Esophagus squamous epithelium (tissue), 5 donors: ENCODE data around the gene PRRG3. TPM values are rescaled to one million over a fixed set of nuclear protein-coding genes. Genes with fewer than 3 reads are reported as not detected.

ENCODE experiments used
- DNase-seq: peaks from one replicate; lab custom pipeline; 2025; lab: John Stamatoyannopoulos, UW
- H3K27ac ChIP-seq, 4 donors: fragments of 200-600 bp; sonication (generic); one replicate each; pipeline ENCODE4 v1.5.1; 2016 to 2019; ENCODE audit warnings: mild to moderate bottlenecking in 1 of 4
- H3K27me3 ChIP-seq, 4 donors: fragments of 200-600 bp; sonication (generic); 1 replicate in 3 of 4; 2 replicates in 1 of 4; pipeline versions ENCODE4 v1.5.1 to v1.6.0; 2017 to 2021; ENCODE audit warnings: antibody characterized with exemption in 1 of 4
- H3K36me3 ChIP-seq, 3 donors: fragments of 200-600 bp; sonication (generic); one replicate each; pipeline ENCODE4 v1.5.1; 2016 to 2019
- H3K4me1 ChIP-seq, 3 donors: fragments of 200-600 bp; sonication (generic); one replicate each; pipeline ENCODE4 v1.5.1; 2017 to 2019
- H3K4me3 ChIP-seq, 4 donors: fragments of 200-600 bp; sonication (generic); 1 replicate in 3 of 4; 2 replicates in 1 of 4; pipeline ENCODE4 v1.5.1; 2016 to 2019; ENCODE audit warnings: mild to moderate bottlenecking in 2 of 4, moderate library complexity in 1 of 4
- H3K9me3 ChIP-seq, 3 donors: fragments of 200-600 bp; sonication (generic); one replicate each; pipeline ENCODE4 v1.5.1; 2016 to 2019
- POLR2A ChIP-seq, 4 donors: fragments of 450-650 bp; IDR thresholded peaks; one replicate each; pipeline ENCODE4 v1.6.1; 2017; ENCODE audit warnings: antibody characterized with exemption in 4 of 4, mild to moderate bottlenecking in 4 of 4, moderate library complexity in 3 of 4
- WGBS, 2 donors: methylation state at CpG; one replicate each; pipeline ENCODE4 v1.1.5; 2018; 5-methylcytosine and 5-hydroxymethylcytosine counted together
- intact Hi-C: fragments of 100-400 bp; cut with DNase I; formaldehyde crosslinking; loops from one replicate; pipeline ENCODE4 v1.15.0; 2022
- total RNA-seq, 4 donors: library from RNA; depleted of rRNA; stranded (reverse); fragments of >200 nt; gene quantifications; one replicate each; pipeline ENCODE4 v1.1.0, GENCODE V29; 2016
- TF ChIP-seq, protein P1 (sequence below), 6 experiments: fragments of 450-650 bp in 4 of 6; fragments of 200-600 bp in 2 of 6; sonication (generic) in 2 of 6; IDR thresholded peaks; one replicate each; pipeline ENCODE4 v1.5.1; 2016 to 2019; ENCODE audit warnings: antibody characterized with exemption in 6 of 6, mild to moderate bottlenecking in 4 of 6, moderate library complexity in 4 of 6
- donor health status: DM: yes; HTN: yes; CAD: no.

Gene PRRG3
- total RNA-seq, 4 donors from 2014 or later = 0.15 to 1.1 (median 0.41) TPM; not detected in 1

DNA sequence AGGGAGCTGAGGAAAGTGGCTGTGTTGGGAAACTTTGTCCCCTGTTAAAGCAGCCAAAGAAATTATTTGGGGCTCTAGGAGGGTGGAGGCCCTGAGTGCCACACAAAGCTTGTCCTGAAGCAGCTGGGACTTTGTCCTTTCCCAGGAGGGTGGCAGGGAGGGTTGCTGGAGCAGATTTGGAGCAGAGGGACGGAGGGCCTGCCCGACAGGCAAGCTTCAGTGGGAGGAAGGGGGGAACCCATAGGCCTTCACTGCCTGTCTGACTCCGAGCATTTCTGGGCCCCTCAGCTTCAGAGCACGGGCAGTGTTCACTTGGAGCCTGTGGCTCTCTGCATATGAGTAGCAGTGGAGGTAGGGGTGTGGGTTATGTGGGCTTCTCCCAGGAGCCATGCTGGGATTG is 32.1 kb downstream of the PRRG3 start:
- intact Hi-C loops = no loop called here
- Histone ChIP-seq H3K4me3 (no peak overlapping the region), H3K4me1 (peaks cover 0 to 5% (median 0%) of the 10 kb centered on the region in 3 donors), H3K9me3 (no peaks in the 10 kb centered on the region), H3K27ac (no peak overlapping the region), H3K27me3 (no peaks in the 10 kb centered on the region), H3K36me3 (no peaks in the 10 kb centered on the region)
- TF ChIP-seq, protein P1, sequence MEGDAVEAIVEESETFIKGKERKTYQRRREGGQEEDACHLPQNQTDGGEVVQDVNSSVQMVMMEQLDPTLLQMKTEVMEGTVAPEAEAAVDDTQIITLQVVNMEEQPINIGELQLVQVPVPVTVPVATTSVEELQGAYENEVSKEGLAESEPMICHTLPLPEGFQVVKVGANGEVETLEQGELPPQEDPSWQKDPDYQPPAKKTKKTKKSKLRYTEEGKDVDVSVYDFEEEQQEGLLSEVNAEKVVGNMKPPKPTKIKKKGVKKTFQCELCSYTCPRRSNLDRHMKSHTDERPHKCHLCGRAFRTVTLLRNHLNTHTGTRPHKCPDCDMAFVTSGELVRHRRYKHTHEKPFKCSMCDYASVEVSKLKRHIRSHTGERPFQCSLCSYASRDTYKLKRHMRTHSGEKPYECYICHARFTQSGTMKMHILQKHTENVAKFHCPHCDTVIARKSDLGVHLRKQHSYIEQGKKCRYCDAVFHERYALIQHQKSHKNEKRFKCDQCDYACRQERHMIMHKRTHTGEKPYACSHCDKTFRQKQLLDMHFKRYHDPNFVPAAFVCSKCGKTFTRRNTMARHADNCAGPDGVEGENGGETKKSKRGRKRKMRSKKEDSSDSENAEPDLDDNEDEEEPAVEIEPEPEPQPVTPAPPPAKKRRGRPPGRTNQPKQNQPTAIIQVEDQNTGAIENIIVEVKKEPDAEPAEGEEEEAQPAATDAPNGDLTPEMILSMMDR (IDR thresholded peaks at IDR 0.05) = no peak
- no peak for TF ChIP-seq POLR2A (IDR thresholded peaks at IDR 0.05)
- DNase-seq = no peak
- WGBS, 2 donors = 82% methylated on average over 2 of the region's 4 CpGs; no CpG with 5 or more reads in 1 of the 2 donors

DNA sequence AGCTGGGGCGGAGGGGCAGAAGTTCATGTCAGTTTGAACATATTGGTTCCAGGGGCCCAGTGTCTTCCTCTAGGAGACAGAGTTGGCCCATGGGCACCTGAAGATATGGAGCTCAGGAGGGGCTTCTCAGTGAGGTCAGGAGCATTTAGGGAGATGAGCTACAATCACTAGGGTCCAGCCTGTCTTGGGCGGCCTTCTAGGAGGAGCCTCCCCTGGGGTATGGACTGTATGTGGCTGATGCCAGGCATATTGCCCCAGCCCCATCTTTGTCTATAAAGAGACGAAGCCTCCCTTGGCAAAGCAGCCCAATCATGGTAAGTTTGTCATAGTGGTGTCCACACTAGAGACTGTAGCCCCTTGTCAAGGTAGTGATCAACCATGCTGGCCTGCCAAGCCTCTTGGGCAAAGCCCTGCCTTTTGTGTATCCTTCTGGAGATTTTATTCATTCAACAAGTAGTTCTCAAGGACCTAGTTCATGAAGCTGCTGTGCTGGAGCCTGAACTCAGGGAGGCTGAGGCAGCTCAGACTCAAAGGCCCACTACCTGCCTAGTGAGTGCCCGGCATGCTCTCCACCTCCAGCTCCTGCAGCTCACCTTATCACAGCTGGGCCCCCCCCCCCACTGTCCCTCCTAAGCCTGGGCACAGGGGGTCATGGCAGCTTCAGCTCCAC is 33.9 kb downstream of the PRRG3 start:
- H3K9me3 ChIP-seq = no peaks in the 10 kb centered on the region
- DNase-seq = no peak
- no peaks in the 10 kb centered on the region for H3K27me3 ChIP-seq
- H3K4me1 ChIP-seq = peaks cover 0 to 5% (median 0%) of the 10 kb centered on the region in 3 donors
- H3K36me3 ChIP-seq = no peaks in the 10 kb centered on the region
- H3K4me3 ChIP-seq = no peak overlapping the region
- WGBS, 2 donors = 79 to 100% methylated on average over 2 of the region's 4 CpGs
- no peak for TF ChIP-seq POLR2A (IDR thresholded peaks at IDR 0.05)
- TF ChIP-seq, protein P1 (IDR thresholded peaks at IDR 0.05) = no peak
- intact Hi-C loops = no loop called here
- H3K27ac ChIP-seq = no peak overlapping the region

DNA sequence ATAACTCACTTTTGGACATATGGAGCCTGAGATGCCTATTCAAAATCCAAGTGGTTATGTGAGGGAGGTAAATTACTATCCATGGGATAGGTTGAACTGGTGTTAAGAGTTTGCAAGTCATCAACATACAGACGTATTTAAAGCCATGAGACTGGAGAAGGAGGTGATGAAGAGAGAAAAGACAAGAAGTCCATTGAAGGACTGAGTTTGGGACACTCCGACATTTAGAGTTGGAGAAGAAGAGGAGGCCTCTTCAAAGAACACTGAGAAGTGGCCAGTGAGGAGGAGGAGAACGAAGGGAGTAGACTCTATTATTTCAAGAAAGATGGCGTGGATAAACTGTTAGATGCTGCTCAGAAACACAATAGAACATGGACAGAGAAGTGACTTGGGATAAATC is 39.2 kb downstream of the PRRG3 start, which contains the start of gene CNGA2:
CNGA2 (plus strand) TSS at position 301 of the 400 bp plus-strand sequence. CDS start 3,738 bp downstream, outside the sequence.
- 62 to 80% methylated on average over 4 of the region's 4 CpGs for WGBS, 2 donors
- DNase-seq = no peak

GRCh38 chrX:151735219-151735618 is 40.0 kb downstream of the PRRG3 start:
- 56 to 76% methylated on average over 2 of the region's 2 CpGs for WGBS, 2 donors
- Histone ChIP-seq H3K9me3 (no peaks in the 10 kb centered on the region), H3K27ac (no peak overlapping the region), H3K4me1 (no peaks in the 10 kb centered on the region), H3K36me3 (no peaks in the 10 kb centered on the region), H3K27me3 (no peaks in the 10 kb centered on the region), H3K4me3 (no peak overlapping the region)
- intact Hi-C loops = no loop called here
- TF ChIP-seq, protein P1 (IDR thresholded peaks at IDR 0.05) = no peak
- TF ChIP-seq POLR2A (IDR thresholded peaks at IDR 0.05) = no peak
- DNase-seq = no peak

More for the DNA sequence above, 39.2 kb downstream of the PRRG3 start, which contains the start of gene CNGA2:
- TF ChIP-seq, protein P1 (IDR thresholded peaks at IDR 0.05) = no peak
- TF ChIP-seq POLR2A (IDR thresholded peaks at IDR 0.05) = no peak
- no peak within 1 kb of the TSS for H3K27ac ChIP-seq
- no peaks in the 10 kb centered on the region for H3K27me3 ChIP-seq
- H3K9me3 ChIP-seq = no peaks in the 10 kb centered on the region
- H3K4me1 ChIP-seq = no peaks in the 10 kb centered on the region
- intact Hi-C loops = no loop called here
- no peak within 1 kb of the TSS for H3K4me3 ChIP-seq
- H3K36me3 ChIP-seq = no peaks in the 10 kb centered on the region

DNA sequence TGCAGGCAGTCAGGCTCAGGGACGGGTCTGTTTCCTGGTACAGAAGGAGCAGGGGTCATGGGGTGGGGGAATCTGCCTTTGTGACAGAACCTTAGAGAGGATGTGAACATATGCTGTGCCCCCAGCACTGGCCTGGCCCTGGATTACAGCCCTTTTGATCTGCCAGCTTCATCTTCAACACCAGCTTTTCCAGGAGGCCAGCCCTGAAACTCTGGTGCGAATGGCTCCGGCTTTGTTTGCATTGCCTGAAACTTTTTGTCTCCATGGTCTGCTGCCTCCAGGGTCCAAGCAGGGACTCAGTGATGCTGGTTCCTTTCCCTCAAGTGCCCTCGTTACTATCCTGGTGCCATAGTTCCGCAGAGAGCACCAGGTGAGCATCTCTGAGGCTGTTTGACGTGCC is 41.4 kb downstream of the PRRG3 start:
- H3K36me3 ChIP-seq = no peaks in the 10 kb centered on the region
- DNase-seq = no peak
- no peak overlapping the region for H3K4me3 ChIP-seq
- TF ChIP-seq, protein P1 (IDR thresholded peaks at IDR 0.05) = no peak
- TF ChIP-seq POLR2A (IDR thresholded peaks at IDR 0.05) = no peak
- H3K27me3 ChIP-seq = no peaks in the 10 kb centered on the region
- intact Hi-C loops = no loop called here
- 93% methylated on average over 2 of the region's 6 CpGs; no CpG with 5 or more reads in 1 of the 2 donors for WGBS, 2 donors
- no peak overlapping the region for H3K27ac ChIP-seq
- H3K4me1 ChIP-seq = no peaks in the 10 kb centered on the region
- H3K9me3 ChIP-seq = no peaks in the 10 kb centered on the region
